H1 (cell line): ENCODE results near the gene CHAC1. TPM values are rescaled to one million over a fixed set of nuclear protein-coding genes. Genes with fewer than 3 reads are reported as not detected.

Experiments used
- BACH1 ChIP-seq: IDR thresholded peaks from 2 replicates; pipeline ENCODE4 v1.6.1; 2012; ENCODE audit warnings: low read length, improper control_type of control experiment
- BCL11A ChIP-seq, 2 experiments: IDR thresholded peaks; one replicate each; pipeline ENCODE4 v1.6.1; 2011; ENCODE audit warnings: low read depth in 2 of 2, low read length in 2 of 2, mild to moderate bottlenecking in 2 of 2
- CBX5 ChIP-seq: fragments of 300-800, 300-1000 bp; sonication (generic); IDR thresholded peaks from 2 replicates; pipeline ENCODE4 v1.7.1; 2016; ENCODE audit warnings: antibody characterized with exemption, low read length, low read depth
- HDAC2 ChIP-seq, 2 experiments: fragments of 300-600 bp in 1 of 2; sonication (generic) in 1 of 2; IDR thresholded peaks; 2 replicates each; pipeline ENCODE4 v1.6.1; 2011 to 2012; ENCODE audit warnings: low read depth in 2 of 2, low read length in 2 of 2, mild to moderate bottlenecking in 2 of 2, moderate library complexity in 2 of 2, borderline replicate concordance in 1 of 2, inconsistent platforms in 1 of 2
- JUND ChIP-seq: IDR thresholded peaks from 2 replicates; pipeline ENCODE4 v1.6.1; 2011; ENCODE audit warnings: mild to moderate bottlenecking, improper control_type of control experiment, low read length
- RBBP5 ChIP-seq: IDR thresholded peaks from 2 replicates; pipeline ENCODE4 v1.7.1; 2012; ENCODE audit warnings: low read depth, mild to moderate bottlenecking, inconsistent platforms, low read length, moderate library complexity, borderline replicate concordance
- RXRA ChIP-seq: IDR thresholded peaks from 2 replicates; pipeline ENCODE4 v1.6.1; 2011; ENCODE audit warnings: low read depth, mild to moderate bottlenecking, low read length, moderate library complexity; ENCODE audit not compliant: insufficient read depth
- TAF7 ChIP-seq: optimal IDR thresholded peaks from 2 replicates; pipeline ENCODE3; 2011; ENCODE audit warnings: low read depth, mild to moderate bottlenecking, inconsistent platforms, low read length, moderate library complexity, borderline replicate concordance
- polyA plus RNA-seq, 7 experiments: library from polyadenylated mRNA; depleted of rRNA in 3 of 7; stranded (reverse) in 5 of 7; unstranded in 2 of 7; fragments of >200 nt in 5 of 7; fragments of 200-250 nt in 2 of 7; gene quantifications; 1 replicate in 5 of 7; 2 replicates in 1 of 7; 4 replicates in 1 of 7; pipeline versions ENCODE4 v1.2.1 to v1.2.3, GENCODE V29; 2011 to 2013; ENCODE audit warnings: missing spikeins in 2 of 7, mixed read lengths in 2 of 7
- total RNA-seq: library from RNA; stranded (reverse); fragmentation: NEBNext Ultra II Directional; extraction: Animal tissue kit (Norgen Biotek cat#: 25700); gene quantifications from 2 replicates; pipeline ENCODE4 v1.2.1, GENCODE V29; 2021
- TF ChIP-seq, protein P1 (sequence below): fragments of 300-600 bp; sonication (generic); IDR thresholded peaks from 2 replicates; pipeline ENCODE4 v1.7.1; 2012; ENCODE audit warnings: low read length, moderate library complexity, mild to moderate bottlenecking, inconsistent platforms; ENCODE audit not compliant: insufficient replicate concordance

The CHAC1 gene
- total and polyA plus RNA-seq, 2 of the 8 experiments (the other 6 are each of a cell fraction or from before 2014, with no cell fraction given) = 34.3 to 159 TPM

- TF ChIP-seq, protein P1, sequence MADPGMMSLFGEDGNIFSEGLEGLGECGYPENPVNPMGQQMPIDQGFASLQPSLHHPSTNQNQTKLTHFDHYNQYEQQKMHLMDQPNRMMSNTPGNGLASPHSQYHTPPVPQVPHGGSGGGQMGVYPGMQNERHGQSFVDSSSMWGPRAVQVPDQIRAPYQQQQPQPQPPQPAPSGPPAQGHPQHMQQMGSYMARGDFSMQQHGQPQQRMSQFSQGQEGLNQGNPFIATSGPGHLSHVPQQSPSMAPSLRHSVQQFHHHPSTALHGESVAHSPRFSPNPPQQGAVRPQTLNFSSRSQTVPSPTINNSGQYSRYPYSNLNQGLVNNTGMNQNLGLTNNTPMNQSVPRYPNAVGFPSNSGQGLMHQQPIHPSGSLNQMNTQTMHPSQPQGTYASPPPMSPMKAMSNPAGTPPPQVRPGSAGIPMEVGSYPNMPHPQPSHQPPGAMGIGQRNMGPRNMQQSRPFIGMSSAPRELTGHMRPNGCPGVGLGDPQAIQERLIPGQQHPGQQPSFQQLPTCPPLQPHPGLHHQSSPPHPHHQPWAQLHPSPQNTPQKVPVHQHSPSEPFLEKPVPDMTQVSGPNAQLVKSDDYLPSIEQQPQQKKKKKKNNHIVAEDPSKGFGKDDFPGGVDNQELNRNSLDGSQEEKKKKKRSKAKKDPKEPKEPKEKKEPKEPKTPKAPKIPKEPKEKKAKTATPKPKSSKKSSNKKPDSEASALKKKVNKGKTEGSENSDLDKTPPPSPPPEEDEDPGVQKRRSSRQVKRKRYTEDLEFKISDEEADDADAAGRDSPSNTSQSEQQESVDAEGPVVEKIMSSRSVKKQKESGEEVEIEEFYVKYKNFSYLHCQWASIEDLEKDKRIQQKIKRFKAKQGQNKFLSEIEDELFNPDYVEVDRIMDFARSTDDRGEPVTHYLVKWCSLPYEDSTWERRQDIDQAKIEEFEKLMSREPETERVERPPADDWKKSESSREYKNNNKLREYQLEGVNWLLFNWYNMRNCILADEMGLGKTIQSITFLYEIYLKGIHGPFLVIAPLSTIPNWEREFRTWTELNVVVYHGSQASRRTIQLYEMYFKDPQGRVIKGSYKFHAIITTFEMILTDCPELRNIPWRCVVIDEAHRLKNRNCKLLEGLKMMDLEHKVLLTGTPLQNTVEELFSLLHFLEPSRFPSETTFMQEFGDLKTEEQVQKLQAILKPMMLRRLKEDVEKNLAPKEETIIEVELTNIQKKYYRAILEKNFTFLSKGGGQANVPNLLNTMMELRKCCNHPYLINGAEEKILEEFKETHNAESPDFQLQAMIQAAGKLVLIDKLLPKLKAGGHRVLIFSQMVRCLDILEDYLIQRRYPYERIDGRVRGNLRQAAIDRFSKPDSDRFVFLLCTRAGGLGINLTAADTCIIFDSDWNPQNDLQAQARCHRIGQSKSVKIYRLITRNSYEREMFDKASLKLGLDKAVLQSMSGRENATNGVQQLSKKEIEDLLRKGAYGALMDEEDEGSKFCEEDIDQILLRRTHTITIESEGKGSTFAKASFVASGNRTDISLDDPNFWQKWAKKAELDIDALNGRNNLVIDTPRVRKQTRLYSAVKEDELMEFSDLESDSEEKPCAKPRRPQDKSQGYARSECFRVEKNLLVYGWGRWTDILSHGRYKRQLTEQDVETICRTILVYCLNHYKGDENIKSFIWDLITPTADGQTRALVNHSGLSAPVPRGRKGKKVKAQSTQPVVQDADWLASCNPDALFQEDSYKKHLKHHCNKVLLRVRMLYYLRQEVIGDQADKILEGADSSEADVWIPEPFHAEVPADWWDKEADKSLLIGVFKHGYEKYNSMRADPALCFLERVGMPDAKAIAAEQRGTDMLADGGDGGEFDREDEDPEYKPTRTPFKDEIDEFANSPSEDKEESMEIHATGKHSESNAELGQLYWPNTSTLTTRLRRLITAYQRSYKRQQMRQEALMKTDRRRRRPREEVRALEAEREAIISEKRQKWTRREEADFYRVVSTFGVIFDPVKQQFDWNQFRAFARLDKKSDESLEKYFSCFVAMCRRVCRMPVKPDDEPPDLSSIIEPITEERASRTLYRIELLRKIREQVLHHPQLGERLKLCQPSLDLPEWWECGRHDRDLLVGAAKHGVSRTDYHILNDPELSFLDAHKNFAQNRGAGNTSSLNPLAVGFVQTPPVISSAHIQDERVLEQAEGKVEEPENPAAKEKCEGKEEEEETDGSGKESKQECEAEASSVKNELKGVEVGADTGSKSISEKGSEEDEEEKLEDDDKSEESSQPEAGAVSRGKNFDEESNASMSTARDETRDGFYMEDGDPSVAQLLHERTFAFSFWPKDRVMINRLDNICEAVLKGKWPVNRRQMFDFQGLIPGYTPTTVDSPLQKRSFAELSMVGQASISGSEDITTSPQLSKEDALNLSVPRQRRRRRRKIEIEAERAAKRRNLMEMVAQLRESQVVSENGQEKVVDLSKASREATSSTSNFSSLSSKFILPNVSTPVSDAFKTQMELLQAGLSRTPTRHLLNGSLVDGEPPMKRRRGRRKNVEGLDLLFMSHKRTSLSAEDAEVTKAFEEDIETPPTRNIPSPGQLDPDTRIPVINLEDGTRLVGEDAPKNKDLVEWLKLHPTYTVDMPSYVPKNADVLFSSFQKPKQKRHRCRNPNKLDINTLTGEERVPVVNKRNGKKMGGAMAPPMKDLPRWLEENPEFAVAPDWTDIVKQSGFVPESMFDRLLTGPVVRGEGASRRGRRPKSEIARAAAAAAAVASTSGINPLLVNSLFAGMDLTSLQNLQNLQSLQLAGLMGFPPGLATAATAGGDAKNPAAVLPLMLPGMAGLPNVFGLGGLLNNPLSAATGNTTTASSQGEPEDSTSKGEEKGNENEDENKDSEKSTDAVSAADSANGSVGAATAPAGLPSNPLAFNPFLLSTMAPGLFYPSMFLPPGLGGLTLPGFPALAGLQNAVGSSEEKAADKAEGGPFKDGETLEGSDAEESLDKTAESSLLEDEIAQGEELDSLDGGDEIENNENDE = no peak
- TF ChIP-seq BCL11A (IDR thresholded peaks at IDR 0.05; ENCODE audit: low read depth in 2 of 2, low read length in 2 of 2) (no peak), BACH1 (no peak), TAF7 (no peak), HDAC2 (IDR thresholded peaks at IDR 0.05; ENCODE audit: borderline replicate concordance in 1 of 2, low read depth in 2 of 2, low read length in 2 of 2) (no peak), RBBP5 (no peak), CBX5 (no peak), RXRA (no peak), JUND (no peak)
- TF ChIP-seq, all 59 proteins: peak for 0
Observed at GRCh38 chr15:40904552-40905201, 48.6 kb upstream of the CHAC1 start (continued).
